Mucosa of gallbladder (tissue), 1 donor: ENCODE measurements around the gene UMPS. TPM values are rescaled to one million over a fixed set of nuclear protein-coding genes. Genes with fewer than 3 reads are reported as not detected.
A peak's percentile ranks its signal among the peaks of the same experiment; 100 is the strongest.
"Not testable (repeated sequence)": the region's sequence is repeated elsewhere in the genome, so short reads cannot be mapped to it uniquely, and the experiment has no call there.

Experiments used
- DNase-seq: peaks from one replicate; pipeline ENCODE4 v3.0.0-alpha.2; 2020; ENCODE audit warnings: low spot score
- total RNA-seq: library from RNA; stranded (reverse); gene quantifications from one replicate; pipeline ENCODE4 v1.2.1, GENCODE V29; 2021
- donor health status: DM: no; HTN: no; CAD: no.

The UMPS gene
- total RNA-seq, 1 donor from 2014 or later = 27.9 TPM

DNA sequence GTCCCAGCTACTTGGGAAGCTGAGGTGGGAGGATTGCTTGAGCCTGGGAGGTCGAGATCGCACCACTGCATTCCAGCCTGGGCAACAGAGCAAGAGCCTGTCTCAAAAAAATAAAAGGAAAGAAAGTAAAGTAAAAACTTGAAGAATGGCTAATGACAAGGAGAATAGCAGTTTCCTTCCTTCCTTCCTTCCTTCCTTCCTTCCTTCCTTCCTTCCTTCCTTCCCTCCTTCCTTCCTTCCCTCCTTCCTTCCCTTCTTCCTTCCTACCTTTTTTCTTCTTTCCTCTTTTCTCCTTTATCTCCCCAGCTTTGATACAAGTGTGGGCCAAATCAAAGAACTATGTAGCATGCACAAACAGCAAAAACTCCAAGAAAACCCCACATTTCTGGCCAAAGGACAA lies 23.0 kb upstream of the UMPS start:
- not testable (repeated sequence) for DNase-seq

GRCh38 chr3:124707656-124708062 lies 22.6 kb upstream of the UMPS start:
- no peak for DNase-seq

DNA sequence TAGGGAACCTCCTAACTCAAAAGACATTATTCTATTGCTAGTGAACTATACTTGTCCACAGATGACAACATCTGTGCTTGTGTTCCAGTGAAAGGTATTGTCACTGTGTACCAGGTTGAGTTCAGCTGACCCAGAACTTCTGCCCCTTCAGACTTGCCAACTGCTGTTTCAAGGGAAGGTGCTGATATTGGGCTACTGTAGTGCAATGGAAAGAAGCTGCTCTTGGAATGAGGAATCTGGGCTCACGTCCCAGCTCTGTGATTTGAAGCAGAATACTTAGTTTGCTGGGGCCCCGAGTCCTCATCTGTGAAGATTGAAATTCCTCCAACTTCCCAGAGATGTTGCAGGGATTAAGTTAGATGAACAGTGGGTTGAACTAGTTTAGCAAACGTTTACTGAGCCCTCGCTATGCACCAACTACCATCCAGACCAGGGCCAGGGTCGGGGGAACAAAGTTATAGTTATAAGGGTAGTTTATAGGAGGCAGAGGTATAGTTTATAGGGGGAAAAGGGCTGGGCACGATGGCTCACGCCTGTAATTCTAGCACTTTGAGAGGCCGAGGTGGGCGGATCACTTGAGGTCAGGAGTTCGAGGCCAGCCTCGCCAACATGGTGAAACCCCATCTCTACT lies 15.9 kb upstream of the UMPS start:
- peak; percentile 28 for DNase-seq

GRCh38 chr3:124722589-124722988 lies 7.7 kb upstream of the UMPS start:
- DNase-seq = no peak

- DNase-seq = no peak
Observed at GRCh38 chr3:124730941-124731297, 667 bp downstream of the UMPS start.

DNA sequence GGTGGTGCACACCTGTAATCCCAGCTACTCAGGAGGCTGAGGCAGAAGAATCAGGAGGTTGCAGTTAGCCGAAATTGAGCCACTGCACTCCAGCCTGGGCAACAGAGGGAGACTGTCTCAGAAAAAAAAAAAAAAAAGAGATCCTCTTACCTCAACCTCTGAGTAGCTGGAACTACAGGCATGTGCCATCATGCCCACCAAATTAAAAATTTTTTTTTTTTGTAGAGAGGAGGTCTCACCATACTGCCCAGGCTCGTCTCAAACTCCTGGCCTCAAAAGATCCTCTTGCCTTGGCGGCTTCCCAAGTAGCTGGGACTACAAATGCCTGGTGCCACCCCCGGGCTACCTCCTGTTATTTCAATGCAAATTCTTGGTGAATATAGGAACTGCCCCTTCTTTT lies 1.5 kb downstream of the UMPS start:
- DNase-seq = no peak

DNA sequence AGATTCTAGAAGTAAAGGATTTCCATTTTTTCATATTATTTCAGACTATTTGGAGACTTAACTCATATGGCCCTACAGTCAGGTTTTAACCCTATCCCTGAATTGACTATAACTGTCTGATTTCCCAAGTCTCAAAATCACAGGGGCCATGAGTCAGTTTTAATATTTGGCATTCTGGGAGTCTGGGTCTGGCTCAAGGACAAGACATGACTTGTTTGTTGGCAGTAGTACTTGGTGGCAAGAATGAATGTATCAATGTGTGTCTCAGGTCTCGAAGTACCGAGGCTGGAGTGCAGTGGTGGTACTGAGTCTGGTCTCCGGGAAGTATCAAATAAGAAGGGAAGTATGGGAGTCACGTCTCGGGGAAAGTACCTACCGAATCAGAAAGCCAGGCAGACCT lies 10.8 kb downstream of the UMPS start:
- DNase-seq = no peak

DNA sequence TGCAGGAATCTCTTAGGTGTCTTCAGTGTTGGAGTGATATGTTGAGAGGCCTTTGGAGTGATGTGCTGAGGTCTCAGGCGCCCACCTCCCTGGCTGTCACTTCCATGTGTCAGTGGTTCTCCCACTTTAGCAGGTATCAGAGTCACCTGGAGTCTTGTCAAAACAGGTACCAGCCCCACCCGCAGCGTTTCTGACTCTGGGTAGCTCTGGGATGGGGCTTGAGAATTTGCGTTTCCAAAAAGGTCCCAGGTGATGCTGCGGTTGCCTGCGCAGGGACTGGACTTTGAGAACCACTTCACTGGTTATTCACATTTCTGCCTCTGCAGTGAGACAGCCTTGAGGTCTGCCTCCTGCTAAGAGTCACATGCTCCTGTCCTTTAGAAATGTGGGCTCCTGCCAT lies 15.5 kb downstream of the UMPS start:
- no peak for DNase-seq

GRCh38 chr3:124747111-124747981 lies 17.1 kb downstream of the UMPS start:
- no peak for DNase-seq

GRCh38 chr3:124748560-124749198 lies 18.4 kb downstream of the UMPS start:
- no peak for DNase-seq

DNA sequence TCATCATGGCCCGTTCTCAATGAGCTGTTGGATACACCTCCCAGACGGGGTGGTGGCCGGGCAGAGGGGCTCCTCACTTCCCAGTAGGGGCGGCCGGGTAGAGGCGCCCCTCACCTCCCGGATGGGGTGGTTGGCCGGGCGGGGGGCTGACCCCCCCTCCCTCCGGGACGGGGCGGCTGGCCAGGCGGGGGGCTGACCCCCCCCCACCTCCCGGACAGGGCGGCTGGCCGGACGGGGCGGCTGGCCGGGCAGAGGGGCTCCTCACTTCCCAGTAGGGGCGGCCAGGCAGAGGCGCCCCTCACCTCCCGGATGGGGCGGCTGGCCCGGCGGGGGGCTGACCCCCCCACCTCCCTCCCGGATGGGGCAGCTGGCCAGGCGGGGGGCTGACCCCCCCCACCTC lies 19.6 kb downstream of the UMPS start:
- DNase-seq = not testable (repeated sequence)

- DNase-seq = no peak
Observed at GRCh38 chr3:124751501-124751900, 21.2 kb downstream of the UMPS start.

- DNase-seq = no peak
Observed at GRCh38 chr3:124752051-124752450, 21.8 kb downstream of the UMPS start.

- DNase-seq = not testable (repeated sequence)
Observed at GRCh38 chr3:124757926-124758325, 27.7 kb downstream of the UMPS start.

- DNase-seq = no peak
Observed at GRCh38 chr3:124758851-124759635, 28.8 kb downstream of the UMPS start.

- DNase-seq = no peak
Observed at GRCh38 chr3:124759666-124760401, 29.6 kb downstream of the UMPS start.

- DNase-seq = peak; percentile 50
Observed at GRCh38 chr3:124760601-124761000, 30.3 kb downstream of the UMPS start.

GRCh38 chr3:124761250-124761796 lies 31.1 kb downstream of the UMPS start:
- peak; percentile 91 for DNase-seq

GRCh38 chr3:124761935-124762660 lies 31.8 kb downstream of the UMPS start:
- no peak for DNase-seq

DNA sequence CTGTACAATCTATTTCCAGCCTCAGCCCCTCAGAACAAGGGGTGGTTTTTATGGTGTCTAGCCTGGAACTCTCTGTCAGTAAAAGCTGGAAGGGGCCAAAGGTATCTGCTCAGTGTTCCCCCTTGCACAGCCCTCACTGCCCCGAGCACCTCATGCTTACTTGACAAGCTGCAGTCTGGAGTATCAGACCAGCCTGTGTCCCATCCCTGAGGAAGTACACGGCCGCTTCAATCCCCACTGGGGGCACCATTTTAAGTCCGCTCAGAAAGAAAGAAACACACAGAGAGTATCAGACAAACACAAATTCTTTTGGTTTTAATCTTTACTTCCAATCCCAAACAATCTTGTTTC lies 32.4 kb downstream of the UMPS start:
- no peak for DNase-seq
